ENCODE data around the gene STRIT1. TPM values are rescaled to one million over a fixed set of nuclear protein-coding genes. Genes with fewer than 3 reads are reported as not detected.

The STRIT1 gene
- total and polyA plus RNA-seq, 9 of the 15 experiments (the other 6 are each of a cell fraction or from before 2014, with no cell fraction given) = not detected

DNA sequence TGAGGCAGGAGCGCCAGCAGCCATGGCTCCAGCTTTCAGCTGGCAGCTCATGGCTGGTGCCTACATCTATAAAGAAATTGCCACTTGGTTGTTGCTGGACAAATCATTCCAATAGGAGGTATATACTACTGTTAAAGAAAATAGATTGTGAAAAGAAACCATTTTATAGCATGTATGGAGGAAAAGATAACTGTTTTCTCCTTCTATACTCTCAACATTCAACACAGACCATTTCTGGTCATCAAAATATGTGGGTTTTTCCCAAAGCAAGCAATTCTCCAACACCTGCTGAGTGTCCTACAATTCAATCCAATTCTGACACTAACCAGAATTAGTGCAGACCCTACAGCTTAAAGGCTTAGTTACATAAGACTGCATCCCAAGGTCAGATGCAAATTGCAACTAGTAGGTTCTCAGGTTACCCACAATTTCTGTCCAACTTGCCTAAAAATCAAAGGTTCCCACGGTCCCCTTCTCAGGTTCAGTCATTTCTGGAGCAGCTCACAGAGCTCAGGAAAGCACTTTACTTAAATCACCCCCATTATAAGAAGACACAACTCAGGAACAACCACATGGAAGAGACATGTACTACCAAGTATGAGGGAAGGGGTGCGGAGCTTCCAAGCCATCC is 42.4 kb upstream of the STRIT1 start (continued):
- TF ChIP-seq ZKSCAN8 (CRISPR knock-in tag; IDR thresholded peaks at IDR 0.05) = 0 out of 2 replicates have a peak, but pooled peaks have one; percentile 2
- no peak; a peak in 1 of 3 replicates for TF ChIP-seq CBX3 (IDR thresholded peaks at IDR 0.05; ENCODE audit: borderline replicate concordance in 1 of 2, low read length in 2 of 2)
- TF ChIP-seq HDAC6 (IDR thresholded peaks at IDR 0.05; ENCODE audit: low read depth, low read length) = no peak
- TF ChIP-seq ZC3H11A (IDR thresholded peaks at IDR 0.05; ENCODE audit: low read depth, low read length) = no peak
- TF ChIP-seq IFI16 (CRISPR knock-in tag; IDR thresholded peaks at IDR 0.05) = no peak
- no peak for TF ChIP-seq CBX2 (IDR thresholded peaks at IDR 0.05; ENCODE audit: insufficient read depth, low read length, poor library complexity, severe bottlenecking)
- TF ChIP-seq POLR2G (IDR thresholded peaks at IDR 0.05; ENCODE audit: low read depth, low read length) = no peak
- no peak for TF ChIP-seq ZNF23 (CRISPR knock-in tag; IDR thresholded peaks at IDR 0.05)
- TF ChIP-seq STAT5A (IDR thresholded peaks at IDR 0.05; ENCODE audit: borderline replicate concordance, low read length) = no peak
- TF ChIP-seq ATF1 (CRISPR knock-in tag; IDR thresholded peaks at IDR 0.05) = no peak
- TF ChIP-seq ATF1 (tag; IDR thresholded peaks at IDR 0.05) = no peak
- TF ChIP-seq BMI1 (IDR thresholded peaks at IDR 0.05; ENCODE audit: low read length) = no peak
- TF ChIP-seq, protein P1, sequence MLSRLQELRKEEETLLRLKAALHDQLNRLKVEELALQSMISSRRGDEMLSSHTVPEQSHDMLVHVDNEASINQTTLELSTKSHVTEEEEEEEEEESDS (CRISPR knock-in tag; IDR thresholded peaks at IDR 0.05) = no peak
- no peak for TF ChIP-seq ADNP (tag; IDR thresholded peaks at IDR 0.05)
- TF ChIP-seq IRF2 (CRISPR knock-in tag; IDR thresholded peaks at IDR 0.05) = no peak
- no peak for TF ChIP-seq ZFX (CRISPR knock-in tag; IDR thresholded peaks at IDR 0.05)
- no peak for TF ChIP-seq PTRF (tag; IDR thresholded peaks at IDR 0.05)
- TF ChIP-seq KHSRP (IDR thresholded peaks at IDR 0.05) = no peak
- TF ChIP-seq, protein P2, sequence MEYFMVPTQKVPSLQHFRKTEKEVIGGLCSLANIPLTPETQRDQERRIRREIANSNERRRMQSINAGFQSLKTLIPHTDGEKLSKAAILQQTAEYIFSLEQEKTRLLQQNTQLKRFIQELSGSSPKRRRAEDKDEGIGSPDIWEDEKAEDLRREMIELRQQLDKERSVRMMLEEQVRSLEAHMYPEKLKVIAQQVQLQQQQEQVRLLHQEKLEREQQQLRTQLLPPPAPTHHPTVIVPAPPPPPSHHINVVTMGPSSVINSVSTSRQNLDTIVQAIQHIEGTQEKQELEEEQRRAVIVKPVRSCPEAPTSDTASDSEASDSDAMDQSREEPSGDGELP (CRISPR knock-in tag; IDR thresholded peaks at IDR 0.05; ENCODE audit: borderline replicate concordance) = no peak
- 0 out of 2 replicates have a peak, but pooled peaks have one; percentile 36 for TF ChIP-seq ZFPM2 (CRISPR knock-in tag; IDR thresholded peaks at IDR 0.05)
- TF ChIP-seq ZNF316 (IDR thresholded peaks at IDR 0.05) = no peak
- no peak for TF ChIP-seq ZNF3 (CRISPR knock-in tag; IDR thresholded peaks at IDR 0.05)
- no peak for TF ChIP-seq EHMT2 (IDR thresholded peaks at IDR 0.05)
- no peak for TF ChIP-seq RBM14 (IDR thresholded peaks at IDR 0.05; ENCODE audit: borderline replicate concordance, insufficient read depth, low read depth, low read length)
- TF ChIP-seq, protein P3, sequence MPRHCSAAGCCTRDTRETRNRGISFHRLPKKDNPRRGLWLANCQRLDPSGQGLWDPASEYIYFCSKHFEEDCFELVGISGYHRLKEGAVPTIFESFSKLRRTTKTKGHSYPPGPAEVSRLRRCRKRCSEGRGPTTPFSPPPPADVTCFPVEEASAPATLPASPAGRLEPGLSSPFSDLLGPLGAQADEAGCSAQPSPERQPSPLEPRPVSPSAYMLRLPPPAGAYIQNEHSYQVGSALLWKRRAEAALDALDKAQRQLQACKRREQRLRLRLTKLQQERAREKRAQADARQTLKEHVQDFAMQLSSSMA (CRISPR knock-in tag; IDR thresholded peaks at IDR 0.05) = no peak
- no peak for TF ChIP-seq NR4A1 (CRISPR knock-in tag; IDR thresholded peaks at IDR 0.05)
- TF ChIP-seq NR4A1 (tag; IDR thresholded peaks at IDR 0.05) = 0 out of 2 replicates have a peak, but pooled peaks have one; percentile 47
- TF ChIP-seq HIVEP1 (CRISPR knock-in tag; IDR thresholded peaks at IDR 0.05) = no peak
- TF ChIP-seq SMARCA5 (IDR thresholded peaks at IDR 0.05) = no peak
- TF ChIP-seq, protein P4, sequence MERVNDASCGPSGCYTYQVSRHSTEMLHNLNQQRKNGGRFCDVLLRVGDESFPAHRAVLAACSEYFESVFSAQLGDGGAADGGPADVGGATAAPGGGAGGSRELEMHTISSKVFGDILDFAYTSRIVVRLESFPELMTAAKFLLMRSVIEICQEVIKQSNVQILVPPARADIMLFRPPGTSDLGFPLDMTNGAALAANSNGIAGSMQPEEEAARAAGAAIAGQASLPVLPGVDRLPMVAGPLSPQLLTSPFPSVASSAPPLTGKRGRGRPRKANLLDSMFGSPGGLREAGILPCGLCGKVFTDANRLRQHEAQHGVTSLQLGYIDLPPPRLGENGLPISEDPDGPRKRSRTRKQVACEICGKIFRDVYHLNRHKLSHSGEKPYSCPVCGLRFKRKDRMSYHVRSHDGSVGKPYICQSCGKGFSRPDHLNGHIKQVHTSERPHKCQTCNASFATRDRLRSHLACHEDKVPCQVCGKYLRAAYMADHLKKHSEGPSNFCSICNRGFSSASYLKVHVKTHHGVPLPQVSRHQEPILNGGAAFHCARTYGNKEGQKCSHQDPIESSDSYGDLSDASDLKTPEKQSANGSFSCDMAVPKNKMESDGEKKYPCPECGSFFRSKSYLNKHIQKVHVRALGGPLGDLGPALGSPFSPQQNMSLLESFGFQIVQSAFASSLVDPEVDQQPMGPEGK (CRISPR knock-in tag; IDR thresholded peaks at IDR 0.05; ENCODE audit: borderline replicate concordance) = no peak
